Left hindlimb (tissue), 1 donor: ENCODE results near the gene ADARB2.
"Not testable (repeated sequence)": the region's sequence is repeated elsewhere in the genome, so short reads cannot be mapped to it uniquely, and the experiment has no call there.

Source experiments
- DNase-seq: peaks from one replicate; pipeline ENCODE4 v3.0.0-alpha.2; 2018

The ADARB2 gene

DNA sequence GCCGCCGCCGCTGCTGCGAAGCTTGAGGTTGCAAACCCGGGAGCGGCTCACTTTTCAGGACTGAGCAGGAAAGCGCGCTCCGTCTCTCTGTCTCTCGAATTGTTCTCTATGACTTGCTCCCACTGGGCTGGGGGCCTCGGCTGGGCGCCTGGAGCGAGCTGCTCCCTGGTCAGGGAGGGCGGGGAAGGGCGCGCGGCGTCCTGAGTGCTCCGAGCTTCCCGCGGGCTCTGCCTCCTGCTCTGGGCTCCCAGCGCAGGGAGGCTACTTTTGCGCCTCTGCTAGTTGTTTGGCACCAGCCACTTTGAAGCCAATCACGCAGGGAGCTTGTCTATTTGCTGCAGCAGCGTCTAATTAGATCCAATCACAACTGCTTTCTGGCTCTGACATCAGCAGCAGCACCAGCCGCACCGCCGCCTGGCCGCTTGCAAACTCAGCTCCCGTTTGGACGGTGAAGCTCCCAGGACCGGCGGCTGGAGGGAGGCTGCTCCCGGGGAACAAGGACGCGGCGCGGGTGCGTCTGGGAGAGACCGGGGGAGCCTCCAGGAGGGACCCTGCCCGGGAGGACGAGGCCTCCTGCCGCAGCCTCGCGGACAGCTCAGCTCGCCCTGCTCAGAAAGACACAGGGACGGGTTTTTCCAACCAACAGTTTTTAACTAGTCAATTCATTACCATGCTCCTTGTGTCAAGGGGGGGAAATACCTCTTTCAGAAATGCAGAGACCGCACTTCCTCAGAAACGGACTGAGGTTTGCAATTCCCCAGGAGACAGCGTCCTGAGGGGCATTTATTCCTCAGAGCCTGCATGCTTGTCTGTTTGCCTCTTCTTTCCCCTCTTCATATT is at the start of gene ADARB2:
ADARB2 (minus strand) TSS at position 304 of the 840 bp plus-strand sequence.
- peak; percentile 51 for DNase-seq

DNA sequence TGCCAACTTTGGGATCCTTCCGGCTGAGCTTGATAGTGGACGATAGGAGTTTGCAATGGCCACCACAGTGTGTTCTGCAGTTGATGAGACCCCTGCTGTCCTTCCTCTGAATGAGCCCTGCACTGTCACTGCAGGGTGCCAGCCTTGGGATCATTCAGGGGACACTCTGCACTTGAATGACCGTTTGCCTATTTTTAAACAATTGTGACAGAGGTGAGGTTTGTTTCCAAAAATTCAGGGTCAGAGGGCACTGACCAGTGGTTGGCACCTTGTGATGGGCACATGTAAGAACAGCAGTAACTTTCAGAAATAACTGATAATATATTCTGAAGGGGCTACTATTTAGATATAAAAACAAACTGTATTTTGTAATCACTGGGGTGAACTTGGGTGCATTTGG is 48.5 kb upstream of the ADARB2 start:
- DNase-seq = no peak

DNA sequence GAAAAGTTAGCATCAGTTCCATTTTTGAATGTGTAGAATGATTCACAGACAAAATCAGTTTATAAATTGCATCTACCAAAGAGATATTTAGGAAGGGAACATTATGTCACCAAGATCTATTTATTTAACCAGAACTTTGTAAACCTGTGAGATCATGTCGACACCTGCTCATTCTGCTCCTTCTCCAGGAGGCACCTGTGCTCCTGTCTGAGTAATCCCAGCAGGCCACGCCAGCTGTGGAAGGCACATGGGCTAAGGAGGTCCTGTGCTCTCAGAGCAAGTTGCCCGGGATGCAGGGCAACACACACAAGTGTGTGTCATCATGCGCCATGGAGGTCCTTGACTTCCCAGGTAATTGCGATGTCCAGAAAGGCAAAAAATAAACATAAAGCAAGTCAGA is 45.5 kb upstream of the ADARB2 start:
- no peak for DNase-seq

DNA sequence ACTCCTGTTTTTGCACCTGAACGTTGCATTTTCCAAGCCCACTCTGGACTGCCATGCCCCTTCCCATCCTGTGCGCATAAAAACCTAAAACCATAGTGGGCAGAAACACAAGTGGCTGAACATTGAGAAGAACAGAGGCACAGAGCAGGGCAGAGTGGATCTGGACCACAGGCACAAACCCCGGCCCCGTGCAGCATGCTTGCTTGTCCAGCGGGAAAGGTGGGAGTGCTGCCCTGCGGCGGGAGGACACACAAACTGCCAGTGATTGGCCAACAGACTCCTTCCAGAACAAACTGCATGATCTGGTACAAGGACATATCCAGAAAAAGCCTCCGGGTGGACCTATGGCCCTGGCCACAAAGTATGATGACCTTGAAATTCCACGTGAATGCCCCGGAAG is 42.5 kb upstream of the ADARB2 start:
- DNase-seq = no peak

DNA sequence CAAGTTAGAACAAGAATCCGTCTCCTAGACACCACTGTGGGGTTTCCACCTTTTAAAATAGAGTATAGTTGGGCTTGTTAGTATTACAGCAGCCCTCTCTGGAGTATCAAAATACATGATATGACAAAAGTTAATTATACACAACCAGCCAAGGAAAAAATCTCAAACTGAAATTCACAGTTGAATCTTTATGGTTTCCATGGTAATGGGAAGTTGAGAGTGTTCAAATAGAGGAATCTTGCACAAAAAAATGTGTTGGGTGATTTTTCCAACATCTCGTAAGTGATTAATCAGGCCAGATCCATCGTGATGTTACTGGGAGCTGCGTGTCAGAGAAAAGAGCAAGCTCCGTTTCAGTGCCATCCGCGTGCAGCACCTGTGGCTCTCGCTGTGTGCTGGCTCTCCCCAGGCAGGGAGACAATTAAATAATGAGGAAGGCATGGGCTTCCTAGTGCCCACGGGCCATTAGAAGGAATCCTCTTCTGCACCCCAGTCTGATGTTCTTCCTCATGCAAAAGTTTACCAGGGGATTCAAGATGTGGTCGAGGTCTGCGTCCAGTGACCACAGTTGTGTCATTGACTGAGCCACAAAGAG is 41.1 kb upstream of the ADARB2 start:
- no peak for DNase-seq

DNA sequence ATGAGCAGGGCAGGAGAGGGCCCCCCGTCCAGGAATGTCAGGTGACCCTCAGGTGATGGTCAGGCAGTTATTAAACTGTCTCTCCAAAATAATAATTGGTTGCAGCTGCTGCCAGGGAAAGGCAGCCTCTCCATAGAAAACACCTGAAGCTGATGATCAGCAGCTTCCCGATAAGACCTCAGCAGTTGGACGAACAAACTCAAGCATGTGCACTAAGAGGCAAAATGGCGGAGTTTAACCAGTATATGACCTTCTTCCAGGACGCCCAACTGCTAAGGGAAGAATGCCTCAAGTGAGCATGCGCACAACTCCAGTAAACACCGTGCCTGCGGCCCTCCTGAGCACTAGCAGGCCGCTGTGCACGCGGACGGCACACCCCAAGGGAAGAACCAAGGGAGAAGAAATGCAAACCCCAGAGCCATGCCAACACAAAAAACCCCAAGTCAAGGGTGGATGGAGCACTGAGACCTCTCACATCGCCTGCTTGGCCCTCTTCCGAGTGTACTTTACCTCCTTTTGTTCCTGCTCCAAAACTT is 38.9 kb upstream of the ADARB2 start:
- DNase-seq = no peak

DNA sequence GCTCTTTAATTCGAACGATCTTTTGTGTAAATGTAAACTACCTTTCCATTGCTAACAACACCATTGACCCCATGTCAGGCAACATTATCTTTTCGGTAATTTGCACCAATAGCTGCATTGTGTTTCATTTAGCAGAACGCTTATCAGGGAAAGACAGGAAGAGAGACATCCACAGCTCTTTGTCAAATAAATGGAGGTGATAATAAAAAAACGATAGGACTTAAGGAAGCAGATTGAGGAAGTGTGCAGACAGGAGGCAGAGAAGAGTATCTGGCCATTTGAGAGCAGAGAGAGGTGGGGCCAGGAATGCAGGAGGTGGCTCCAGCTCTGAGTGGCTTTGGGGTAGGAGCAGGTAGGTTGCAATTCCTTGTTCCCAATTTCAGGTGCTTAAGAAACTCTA is 37.5 kb upstream of the ADARB2 start:
- DNase-seq = no peak

DNA sequence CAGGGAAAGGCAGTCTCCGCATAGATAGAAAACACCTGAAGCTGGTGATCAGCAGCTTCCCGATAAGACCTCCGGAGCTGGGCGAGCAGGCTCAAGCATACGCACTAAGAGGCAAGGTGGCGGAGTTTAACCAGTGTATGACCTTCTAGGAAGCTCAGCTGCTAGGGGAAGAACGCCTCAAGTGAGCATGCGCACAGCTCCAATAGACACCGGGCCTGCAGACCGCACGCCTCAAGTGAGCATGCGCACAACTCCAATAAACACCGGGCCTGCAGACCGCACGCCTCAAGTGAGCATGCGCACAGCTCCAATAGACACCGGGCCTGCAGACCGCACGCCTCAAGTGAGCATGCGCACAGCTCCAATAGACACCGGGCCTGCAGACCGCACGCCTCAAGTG is 35.9 kb upstream of the ADARB2 start:
- DNase-seq = not testable (repeated sequence)

DNA sequence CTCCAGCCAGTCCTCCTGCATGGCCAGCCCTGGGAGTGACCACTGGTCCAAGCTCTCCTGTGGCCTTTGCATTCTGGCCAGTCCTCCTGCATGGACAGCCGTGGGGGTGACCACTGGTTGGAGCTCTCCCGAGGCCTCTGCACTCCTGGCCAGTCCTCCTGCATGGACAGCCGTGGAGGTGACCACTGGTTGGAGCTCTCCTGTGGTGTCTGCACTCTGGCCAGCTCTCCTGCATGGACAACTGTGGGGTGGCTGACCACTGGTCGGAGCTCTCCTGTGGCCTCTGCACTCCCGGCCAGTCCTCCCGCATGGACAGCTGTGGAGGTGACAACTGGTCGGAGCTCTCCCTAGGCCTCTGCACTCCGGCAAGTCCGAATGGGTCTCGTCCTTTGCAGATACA is 28.7 kb upstream of the ADARB2 start:
- no peak for DNase-seq

DNA sequence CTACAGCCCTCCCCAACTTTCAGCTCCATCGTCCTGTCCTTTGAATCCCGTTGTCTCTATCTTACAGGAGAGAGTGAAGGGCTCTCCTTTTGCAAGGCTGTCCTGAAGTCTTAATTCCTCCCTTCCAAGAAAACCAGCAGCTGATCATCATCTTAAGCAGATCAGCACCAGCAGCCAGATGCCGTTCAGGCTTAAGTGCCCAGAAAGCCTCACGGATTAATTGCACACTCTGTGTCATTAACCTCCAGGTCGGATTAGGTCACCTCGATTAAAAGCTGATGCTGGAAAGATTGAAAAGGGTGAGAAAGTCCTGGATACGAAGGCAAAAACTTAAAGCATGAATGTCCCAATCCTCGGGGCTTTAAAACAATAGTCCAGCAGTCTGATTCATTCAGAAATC is 24.8 kb upstream of the ADARB2 start:
- no peak for DNase-seq

DNA sequence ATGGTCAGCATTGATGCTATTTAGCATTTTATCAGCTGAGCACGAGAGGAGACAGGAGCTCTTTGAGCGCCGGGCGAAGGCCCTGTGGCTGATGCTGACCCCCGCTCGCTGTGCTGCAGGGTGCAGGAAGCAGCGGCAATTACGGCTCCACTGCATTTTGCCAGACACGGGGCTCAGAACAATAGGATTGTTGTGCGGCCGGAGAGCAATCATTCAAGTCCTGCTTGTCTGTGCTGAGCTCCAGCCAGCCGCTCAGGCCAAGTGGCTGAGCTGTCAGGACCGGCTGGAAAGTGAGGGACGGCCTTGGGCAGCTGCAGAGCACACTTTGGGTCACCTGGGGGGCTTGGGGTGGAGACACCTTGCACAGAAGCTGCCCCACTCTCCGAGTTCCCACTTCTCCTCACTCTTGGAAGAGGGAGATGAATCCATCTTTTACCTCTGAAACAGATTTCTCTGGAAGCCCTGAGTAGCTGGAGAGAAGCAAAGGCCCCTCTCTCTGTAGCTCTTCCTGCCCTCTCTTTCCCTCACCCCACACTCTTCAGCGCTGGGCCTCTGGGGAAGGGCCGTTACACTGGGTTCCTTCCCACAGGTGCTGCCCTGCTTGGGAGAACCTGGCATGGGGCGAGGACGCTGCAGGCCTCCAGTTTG is 17.3 kb upstream of the ADARB2 start:
- DNase-seq = no peak

DNA sequence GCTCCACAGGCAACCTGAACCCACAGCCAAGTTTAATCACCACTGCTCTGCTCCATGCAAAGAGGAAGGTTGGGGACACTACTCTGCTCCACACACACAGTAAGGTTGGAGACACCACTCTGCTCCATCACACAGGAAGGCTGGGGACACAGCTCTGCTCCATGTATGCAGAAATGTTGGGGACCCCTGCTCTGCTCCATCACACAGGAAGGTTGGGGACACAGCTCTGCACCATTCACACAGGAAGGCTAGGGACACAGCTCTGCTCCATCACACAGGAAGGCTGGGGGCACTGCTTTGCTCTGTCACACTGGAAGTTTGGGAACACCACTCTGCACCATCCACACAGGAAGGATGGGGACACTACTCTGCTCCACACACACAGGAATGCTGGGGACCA is 14.8 kb upstream of the ADARB2 start:
- no peak for DNase-seq

DNA sequence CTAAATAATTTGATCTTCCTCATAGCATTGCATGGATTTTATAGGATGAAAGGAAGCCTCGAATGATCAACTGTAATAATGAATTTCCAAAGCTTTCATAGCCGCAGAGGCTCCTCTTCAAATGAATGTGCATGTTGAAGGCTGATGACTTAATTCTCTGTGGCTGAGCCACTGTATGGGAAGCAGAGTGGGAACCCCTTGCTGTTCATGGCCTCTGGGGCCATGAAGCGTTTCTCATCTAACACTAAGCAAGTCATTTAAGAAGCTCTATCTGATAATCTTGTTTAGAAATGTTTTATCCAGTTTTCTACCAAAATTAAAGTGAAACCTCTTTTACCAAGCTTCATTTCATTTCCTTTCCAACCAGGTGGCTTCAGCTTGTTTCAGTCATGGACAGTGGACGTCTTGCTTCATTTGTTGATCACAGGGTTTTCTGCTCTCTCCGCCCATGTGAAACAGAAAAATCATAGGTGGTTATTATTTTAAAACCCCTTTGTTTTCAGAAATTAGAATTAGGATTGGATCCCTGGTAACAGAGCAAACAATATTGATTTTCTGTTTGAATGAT is 10.3 kb upstream of the ADARB2 start:
- DNase-seq = no peak

DNA sequence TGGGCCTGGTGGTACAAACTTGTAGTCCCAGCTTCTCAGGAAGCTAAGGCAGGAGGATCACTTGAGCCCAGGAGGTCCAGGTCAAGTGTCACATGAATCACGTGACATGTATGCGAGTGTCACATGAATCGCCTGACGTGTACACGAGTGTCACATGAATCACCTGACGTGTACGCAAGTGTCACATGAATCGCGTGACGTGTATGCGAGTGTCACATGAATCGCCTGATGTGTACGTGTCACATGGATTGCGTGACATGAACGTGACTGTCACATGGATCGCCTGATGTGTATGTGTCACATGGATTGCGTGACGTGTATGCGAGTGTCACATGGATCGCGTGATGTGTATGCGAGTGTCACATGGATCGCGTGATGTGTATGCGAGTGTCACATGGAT is 9.5 kb upstream of the ADARB2 start:
- DNase-seq = no peak

DNA sequence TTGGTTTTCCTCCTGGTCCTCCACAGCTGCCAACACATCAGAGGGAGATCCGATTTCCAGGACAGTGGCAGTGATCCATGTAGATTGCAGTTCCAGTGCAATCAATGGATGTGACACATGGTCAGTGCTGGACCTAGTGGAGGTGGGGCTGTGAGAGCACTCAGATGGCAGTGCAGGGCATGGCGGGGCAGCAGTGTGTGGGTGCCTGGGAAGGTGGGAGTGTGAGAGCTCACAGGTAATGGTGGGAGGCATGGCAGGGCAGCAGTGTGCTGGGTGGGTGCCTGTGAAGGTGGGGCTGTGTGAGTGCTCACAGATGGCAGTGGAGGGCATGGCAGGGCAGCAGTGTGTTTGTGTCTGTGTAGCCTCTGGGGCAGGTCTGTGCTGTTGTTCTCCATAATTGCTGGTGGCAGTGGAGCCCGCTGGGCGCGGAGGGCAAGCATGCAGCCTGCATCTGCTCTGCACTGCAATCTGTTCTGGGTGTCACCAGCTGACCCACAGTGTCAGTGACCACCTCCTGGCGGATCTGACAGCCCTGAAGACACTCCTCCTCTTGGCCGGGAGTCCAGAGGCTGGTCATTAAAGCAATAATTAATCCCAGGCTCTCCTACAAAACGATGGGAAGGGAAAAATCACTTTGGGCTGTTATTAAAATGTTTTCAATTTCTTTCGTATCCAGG is 8.6 kb upstream of the ADARB2 start:
- no peak for DNase-seq

DNA sequence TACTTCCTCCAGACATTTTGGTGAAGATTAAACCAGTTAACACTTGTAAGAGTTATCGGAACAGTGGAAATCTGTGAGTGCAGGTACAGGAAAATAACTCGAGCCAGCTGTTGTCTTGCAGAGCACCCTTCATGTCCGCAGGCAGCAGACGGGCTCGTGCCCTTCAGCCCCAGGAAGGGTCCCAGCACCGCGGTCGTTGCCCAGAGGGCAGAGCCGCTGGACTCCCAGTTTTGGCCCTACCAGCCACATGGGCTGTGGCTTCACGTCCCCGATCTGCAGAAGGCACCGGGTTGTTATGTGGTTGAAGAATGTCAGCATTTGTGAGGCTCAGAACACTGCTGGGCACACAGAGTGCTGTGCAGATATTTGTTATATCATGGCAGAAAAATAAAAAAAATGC is 7.2 kb upstream of the ADARB2 start:
- no peak for DNase-seq

DNA sequence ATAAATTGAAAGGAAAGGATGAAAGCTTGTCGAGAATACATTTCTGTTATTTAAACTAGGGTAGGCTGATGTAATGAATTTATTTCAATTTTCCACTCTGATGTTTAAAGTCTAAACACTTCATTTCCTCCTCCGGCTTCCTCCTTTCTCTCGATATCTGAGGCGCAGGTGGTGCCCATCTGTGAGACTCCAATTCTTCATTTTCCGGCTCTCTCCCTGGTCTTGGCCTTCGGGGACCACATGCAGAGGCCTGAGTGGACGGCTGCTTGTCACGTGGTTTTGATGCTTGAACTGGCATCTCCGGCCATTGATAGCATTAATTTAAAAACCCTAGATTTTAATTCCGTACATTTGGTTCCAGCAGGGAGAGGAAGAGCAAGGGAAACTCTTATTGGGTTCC is 5.8 kb upstream of the ADARB2 start:
- DNase-seq = no peak

DNA sequence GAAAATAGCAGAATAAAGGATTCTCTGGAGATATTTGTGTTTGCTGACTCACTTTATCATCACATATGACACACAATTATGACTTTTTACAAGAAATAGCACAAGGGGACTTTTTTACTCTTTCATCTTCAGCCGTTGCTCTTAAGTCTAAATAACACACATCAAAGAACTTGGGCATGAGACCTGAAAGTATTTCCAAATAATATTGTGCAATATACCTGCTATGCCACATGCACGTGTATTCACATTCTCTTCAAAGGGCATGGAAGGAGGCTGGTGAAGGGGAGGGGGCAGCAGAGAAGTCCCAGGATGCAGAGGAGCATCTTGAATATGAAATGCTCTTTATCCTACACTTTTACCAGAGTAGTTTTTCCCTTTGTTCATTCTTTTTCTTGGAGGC is 4.1 kb upstream of the ADARB2 start:
- no peak for DNase-seq

DNA sequence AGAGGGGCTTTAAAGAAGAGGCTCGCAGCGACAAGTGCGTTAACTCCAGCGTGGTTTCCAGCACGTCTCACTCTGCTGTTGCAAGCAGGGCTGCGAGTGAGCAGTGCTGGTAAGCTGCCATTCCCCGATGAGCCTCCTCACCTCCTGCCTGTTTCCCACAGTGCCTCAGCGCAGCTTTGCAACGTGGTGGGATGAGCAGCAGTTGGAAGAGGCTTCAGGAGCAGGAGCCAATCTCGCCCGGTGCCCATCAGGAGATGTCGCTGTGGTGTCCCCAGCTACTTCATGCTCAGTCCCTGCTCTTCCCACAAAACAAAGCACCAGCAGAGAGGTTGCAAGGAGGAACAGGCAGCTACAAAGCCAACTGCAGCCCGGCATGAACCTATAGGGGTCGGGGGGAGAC is 2.4 kb upstream of the ADARB2 start:
- DNase-seq = no peak

DNA sequence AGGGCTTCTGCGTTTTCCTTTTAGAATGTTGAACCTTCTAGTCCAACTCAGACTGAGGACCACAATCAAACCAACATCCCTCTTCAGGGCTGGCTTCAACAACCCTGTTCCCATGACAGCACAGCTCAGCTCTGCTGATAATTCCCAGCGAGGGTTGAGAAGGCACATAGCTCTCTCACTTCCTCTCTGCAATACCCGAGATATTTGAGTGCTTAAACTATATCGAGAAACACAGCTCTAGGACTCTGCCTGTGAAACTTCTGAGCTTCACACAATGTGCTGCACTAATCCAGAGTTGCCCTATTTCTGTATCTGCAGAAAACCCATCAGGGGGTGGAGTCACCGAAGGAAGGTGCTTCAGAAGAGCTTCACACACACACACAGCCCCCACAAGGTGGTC is 1.6 kb upstream of the ADARB2 start:
- DNase-seq = no peak

DNA sequence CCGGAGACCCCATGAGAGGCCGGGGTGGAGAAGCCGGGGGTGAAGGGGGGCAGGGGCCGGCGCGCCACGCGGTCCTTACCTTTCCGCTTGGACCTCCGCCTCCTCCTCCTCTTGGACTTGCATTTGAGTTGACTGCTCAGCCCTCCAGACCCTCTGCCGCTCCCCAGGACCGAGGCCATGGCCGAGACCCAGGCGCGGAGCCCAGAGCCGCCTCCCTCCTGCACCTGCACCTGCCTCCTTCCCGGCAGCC is 428 bp downstream of the ADARB2 start:
- no peak for DNase-seq

DNA sequence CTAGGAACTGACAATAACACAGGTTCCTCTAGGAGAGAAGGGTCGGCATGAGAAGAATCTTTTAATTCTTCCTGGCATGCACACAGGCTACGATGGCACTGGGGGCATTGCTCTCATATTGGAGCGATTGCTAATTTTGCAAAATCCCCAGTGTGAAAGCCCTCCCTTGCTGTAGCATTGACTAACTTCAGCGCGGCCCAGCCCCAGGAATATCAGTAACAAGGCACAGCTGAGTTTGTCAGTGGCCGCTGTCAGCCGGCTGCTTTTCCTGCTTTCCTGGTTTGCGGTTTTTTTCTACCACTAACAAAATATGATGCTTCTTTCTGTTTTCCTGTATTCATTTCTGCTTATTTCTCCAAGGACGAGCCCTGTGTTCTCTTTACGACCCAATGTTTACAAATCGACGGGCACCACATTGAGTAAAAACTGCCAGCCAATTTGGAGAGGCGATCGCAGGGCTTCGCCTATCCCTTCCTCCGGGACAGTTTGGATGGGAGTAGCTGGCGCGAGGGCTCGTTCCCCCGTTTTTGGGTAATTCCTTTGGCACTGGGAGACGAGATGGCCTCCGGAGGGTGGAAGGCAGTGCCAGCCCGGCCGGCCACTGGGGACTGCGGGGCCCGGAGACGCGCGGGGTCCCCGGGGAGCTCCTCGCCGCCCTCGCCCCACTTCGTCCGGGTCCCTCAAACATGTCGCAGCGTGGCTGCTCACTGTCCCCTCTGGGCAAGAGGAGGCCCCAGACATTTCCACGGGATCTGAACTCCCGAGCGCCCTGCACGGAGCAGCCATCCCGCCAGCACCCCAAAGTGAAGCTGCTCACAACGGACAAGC is 967 bp downstream of the ADARB2 start:
- no peak for DNase-seq

DNA sequence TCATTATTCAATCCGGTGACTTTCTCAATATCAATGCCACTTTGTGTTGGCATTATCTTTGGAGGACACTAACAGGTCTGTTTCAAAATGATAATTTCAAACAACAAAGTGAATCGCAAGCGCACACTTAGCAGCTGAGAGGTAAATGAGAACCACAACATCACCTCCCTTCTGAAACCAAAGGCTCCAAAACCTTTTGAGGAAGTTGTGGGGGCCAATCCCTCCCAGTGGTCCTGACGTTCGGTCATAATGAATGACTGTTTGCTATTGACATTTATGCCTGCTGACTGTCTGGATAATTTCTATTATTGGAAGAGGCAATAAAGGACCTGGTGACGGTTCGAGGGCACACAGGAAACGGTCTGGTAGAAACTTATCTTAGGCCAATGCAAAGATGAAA is 1.8 kb downstream of the ADARB2 start:
- DNase-seq = no peak
